Kidney (tissue), 14 donors: ENCODE measurements around the gene ARHGEF40. TPM values are rescaled to one million over a fixed set of nuclear protein-coding genes. Genes with fewer than 3 reads are reported as not detected.

ENCODE experiments used
- DNase-seq, 5 donors: peaks; one replicate each; pipeline ENCODE4 v3.0.0-alpha.2; 2013 to 2020
- FAIRE-seq: peaks from 2 replicates; lab custom pipeline; 2012; peaks lifted over from hg19 to GRCh38; lab: Jason Lieb, UNC
- H3K27ac ChIP-seq, 2 donors: one replicate each; pipeline ENCODE4 v1.7.0; 2013; ENCODE audit warnings: low read depth in 2 of 2, low read length in 2 of 2, inconsistent platforms in 1 of 2
- H3K27me3 ChIP-seq: one replicate; pipeline ENCODE4 v1.7.1; 2013; ENCODE audit warnings: low read length, inconsistent platforms; ENCODE audit not compliant: control insufficient read depth, insufficient read depth
- H3K36me3 ChIP-seq, 3 donors: one replicate each; pipeline versions ENCODE4 v1.7.0 to v1.7.1; 2013; ENCODE audit warnings: low read length in 3 of 3, control low read depth in 1 of 3, inconsistent platforms in 1 of 3; ENCODE audit not compliant: insufficient read depth in 3 of 3, control insufficient read depth in 2 of 3
- H3K4me1 ChIP-seq, 3 donors: one replicate each; pipeline versions ENCODE4 v1.7.0 to v1.7.1; 2013; ENCODE audit warnings: low read length in 3 of 3, inconsistent platforms in 1 of 3, low read depth in 1 of 3; ENCODE audit not compliant: control insufficient read depth in 2 of 3, insufficient read depth in 2 of 3
- H3K4me3 ChIP-seq, 3 donors: one replicate each; pipeline versions ENCODE4 v1.7.0 to v1.8.1; 2013; ENCODE audit warnings: low read length in 3 of 3, control low read depth in 1 of 3, inconsistent platforms in 1 of 3
- H3K9ac ChIP-seq, 3 donors: one replicate each; pipeline versions ENCODE4 v1.7.0 to v1.7.1; 2013; ENCODE audit warnings: low read length in 3 of 3, control low read depth in 1 of 3, inconsistent platforms in 1 of 3
- H3K9me3 ChIP-seq, 3 donors: one replicate each; pipeline versions ENCODE4 v1.7.0 to v1.7.1; 2013; ENCODE audit warnings: low read length in 3 of 3, control low read depth in 1 of 3, inconsistent platforms in 1 of 3; ENCODE audit not compliant: control insufficient read depth in 2 of 3, insufficient read depth in 1 of 3
- CTCF ChIP-seq: IDR thresholded peaks from 3 replicates; pipeline ENCODE4 v1.5.1; 2012; ENCODE audit warnings: mild to moderate bottlenecking, moderate library complexity, borderline replicate concordance; ENCODE audit not compliant: insufficient read depth; ENCODE audit errors: extremely low read depth
- intact Hi-C: fragments of 100-400 bp; cut with DNase I; formaldehyde crosslinking; loops from one replicate; pipeline ENCODE4 v1.11.1; 2022
- polyA plus RNA-seq: library from polyadenylated mRNA; stranded (reverse); fragments of 350-450 nt; fragmentation: Illumina TruSeq; extraction: RNeasy Lipid Tissue Mini Kit (QIAGEN cat#74804); gene quantifications from one replicate; pipeline ENCODE4 v1.2.3, GENCODE V29; 2014; ENCODE audit warnings: low read depth, low replicate concordance; ENCODE audit not compliant: insufficient read depth
- total RNA-seq: library from RNA; stranded (reverse); fragmentation: NEBNext Ultra II Directional; extraction: Animal tissue kit (Norgen Biotek cat#: 25700); gene quantifications from one replicate; pipeline ENCODE4 v1.2.1, GENCODE V29; 2021
- donor health status: control.
- donor health status: control.
- donor health status: control.
- donor health status: control.
- donor health status: control.
- donor health status: DM: yes; HTN: yes; CAD: no.
- donor health status: Normal renal cell carcinoma (clear cell type).

ARHGEF40 gene
- total and polyA plus RNA-seq, 2 donors from 2014 or later = 15.9 to 25.6 TPM

GRCh38 chr14:21100931-21101330 is 30.8 kb downstream of the ARHGEF40 start, which contains the start of gene TMEM253:
Gene TMEM253, plus strand, starts transcription at chr14:21101066. Its CDS starts 278 bp downstream, at chr14:21101344.
- H3K9ac ChIP-seq = no peak within 1 kb of the TSS

GRCh38 chr14:21101802-21102413 is 31.8 kb downstream of the ARHGEF40 start:
- H3K9ac ChIP-seq = no peak overlapping the region
- H3K27me3 ChIP-seq = no peaks in the 10 kb centered on the region
- no peak for FAIRE-seq
- no peak for TF ChIP-seq CTCF
- H3K36me3 ChIP-seq = no peaks in the 10 kb centered on the region
- no peak overlapping the region for H3K27ac ChIP-seq
- intact Hi-C loops = no loop called here
- no peak for DNase-seq
- H3K9me3 ChIP-seq = no peaks in the 10 kb centered on the region
- H3K4me3 ChIP-seq = no peak overlapping the region
- peaks cover 9 to 38% (median 29%) of the 10 kb centered on the region in 3 donors for H3K4me1 ChIP-seq

More at GRCh38 chr14:21100931-21101330, 30.8 kb downstream of the ARHGEF40 start, which contains the start of gene TMEM253:
- Histone ChIP-seq H3K9me3 (no peaks in the 10 kb centered on the region), H3K4me3 (no peak within 1 kb of the TSS), H3K36me3 (no peaks in the 10 kb centered on the region), H3K27me3 (no peaks in the 10 kb centered on the region), H3K4me1 (peaks cover 6 to 28% (median 23%) of the 10 kb centered on the region in 3 donors), H3K27ac (no peak within 1 kb of the TSS)
- no peak for TF ChIP-seq CTCF
- intact Hi-C loops = no loop called here
- DNase-seq = no peak
- FAIRE-seq = no peak

GRCh38 chr14:21102521-21103410 is 32.7 kb downstream of the ARHGEF40 start:
- intact Hi-C loops = no loop called here
- Histone ChIP-seq H3K27me3 (no peaks in the 10 kb centered on the region), H3K9me3 (no peaks in the 10 kb centered on the region), H3K4me1 (peaks cover 9 to 40% (median 30%) of the 10 kb centered on the region in 3 donors), H3K4me3 (peak overlapping the region; percentile 62 to 87 (median 84)), H3K27ac (peak overlapping the region in 1 of 2 donors; percentile 98), H3K36me3 (no peaks in the 10 kb centered on the region), H3K9ac (peak overlapping the region in 2 of 3 donors; percentile 64 to 95)
- FAIRE-seq = no peak
- DNase-seq = peak in 1 of 5 donors; percentile 63
- no peak for TF ChIP-seq CTCF
